Gastrocnemius medialis (tissue), 4 donors: Measurements from ENCODE around the gene FBXO44.

Experiments
- CTCF ChIP-seq, 5 experiments: fragments of 450-650 bp in 3 of 5; fragments of 200-600 bp in 2 of 5; sonication (generic) in 2 of 5; IDR thresholded peaks in 4 of 5; conservative IDR thresholded peaks in 1 of 5; 1 replicate in 4 of 5; 2 replicates in 1 of 5; pipeline ENCODE4 v1.5.1; 2016 to 2019; ENCODE audit warnings: antibody characterized with exemption in 5 of 5, mild to moderate bottlenecking in 3 of 5, moderate library complexity in 3 of 5
- POLR2A ChIP-seq, 2 donors: fragments of 450-650 bp; IDR thresholded peaks; one replicate each; pipeline ENCODE4 v1.6.1; 2017; ENCODE audit warnings: antibody characterized with exemption in 2 of 2, mild to moderate bottlenecking in 2 of 2, moderate library complexity in 2 of 2

GRCh38 chr1:11711490-11711889, 56.8 kb downstream of the FBXO44 start:
- TF ChIP-seq CTCF (IDR thresholded peaks at IDR 0.05 in 4 of 5, conservative IDR thresholded peaks at IDR 0.05 in 1 of 5) (no peak), POLR2A (IDR thresholded peaks at IDR 0.05) (no peak)
